Stimulated activated naive CD4-positive, alpha-beta T cell (primary cell): Measurements from ENCODE around the gene MSL3.

Experiments used
- DNase-seq, 6 experiments: peaks; one replicate each; lab custom pipeline; 2025; lab: John Stamatoyannopoulos, UW

Gene MSL3

DNA sequence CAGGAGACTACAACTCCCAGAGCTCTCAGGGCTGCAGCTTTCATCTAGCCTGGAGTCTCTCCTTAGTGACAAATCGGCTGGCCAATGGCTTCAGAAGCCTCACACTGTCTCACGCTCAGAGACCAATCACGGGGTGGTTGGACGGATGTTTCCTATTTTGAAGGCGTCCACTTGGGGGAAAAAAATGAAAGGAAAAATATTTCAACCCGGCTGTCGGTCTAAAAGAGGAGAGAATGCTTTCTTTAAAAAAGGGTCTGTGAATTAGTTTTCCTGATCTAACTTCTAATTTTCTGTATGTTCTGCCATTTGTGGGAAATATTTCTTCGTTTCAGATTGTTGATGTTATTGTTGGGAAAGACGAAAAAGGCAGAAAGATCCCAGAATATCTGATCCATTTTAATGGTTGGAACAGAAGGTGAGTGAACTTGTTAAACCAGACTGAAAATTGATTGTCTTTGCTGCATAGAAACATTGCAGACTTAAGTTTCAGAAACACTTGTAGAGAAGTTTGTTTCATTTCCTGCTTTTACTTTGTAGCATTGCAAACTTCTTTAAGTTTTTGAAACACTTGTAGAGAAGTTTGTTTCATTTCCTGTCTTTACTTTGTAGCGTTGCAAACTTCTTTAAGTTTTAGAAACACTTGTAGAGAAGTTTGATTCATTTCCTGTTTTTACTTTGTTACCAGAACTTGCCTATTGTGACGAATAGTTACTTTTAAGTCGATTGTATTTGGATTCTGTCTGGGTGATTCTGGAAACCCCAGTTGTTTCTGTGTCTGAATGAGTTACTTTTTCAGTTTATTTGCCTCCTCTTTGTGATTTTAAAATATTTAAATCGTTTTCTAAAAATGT lies 1.6 kb downstream of the MSL3 start:
- peak; percentile 44 to 81 (median 71) for DNase-seq

DNA sequence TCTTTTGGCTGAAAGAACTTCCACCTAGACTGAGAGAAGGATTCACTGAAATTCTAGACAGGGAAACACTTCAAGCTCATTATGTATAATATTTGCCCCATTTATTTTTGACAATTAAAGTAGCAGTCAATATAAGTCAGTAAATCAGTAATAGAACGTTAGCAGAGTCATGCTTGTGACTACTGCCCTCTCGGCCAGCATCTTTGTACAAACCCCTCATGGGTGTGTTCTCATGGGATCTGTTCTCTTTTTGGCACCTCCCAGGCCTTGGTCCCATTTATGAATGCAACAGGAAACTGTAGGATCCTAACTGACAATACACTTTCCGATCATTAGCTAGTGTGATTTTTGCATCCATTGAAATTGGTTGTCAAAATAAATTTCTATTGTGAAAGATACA lies 2.9 kb downstream of the MSL3 start:
- DNase-seq: peak in 1 of 6 experiments; percentile 17

DNA sequence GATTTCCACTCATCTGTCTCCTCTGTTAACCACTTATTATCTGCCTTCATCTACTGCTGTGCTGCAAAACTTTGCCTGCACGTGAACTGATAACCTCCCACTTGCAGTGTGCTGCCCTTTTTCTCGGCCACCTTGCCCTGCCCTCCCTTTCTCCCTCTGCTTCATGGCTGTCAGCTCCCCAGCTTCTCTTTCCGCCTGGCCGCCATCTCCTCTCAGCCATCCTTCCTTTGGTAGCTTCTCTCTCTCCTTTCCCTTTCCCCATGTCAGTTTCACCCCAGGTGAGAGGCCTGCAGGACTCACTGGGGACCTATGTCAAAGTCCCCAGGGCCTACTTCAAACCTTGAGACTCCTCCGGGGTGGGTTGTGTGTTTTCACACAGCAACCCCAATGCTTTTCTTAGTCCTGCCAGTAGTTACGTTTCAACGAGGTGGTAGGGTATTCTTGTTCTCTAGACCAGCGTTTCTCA lies 6.6 kb downstream of the MSL3 start:
- no peak for DNase-seq

DNA sequence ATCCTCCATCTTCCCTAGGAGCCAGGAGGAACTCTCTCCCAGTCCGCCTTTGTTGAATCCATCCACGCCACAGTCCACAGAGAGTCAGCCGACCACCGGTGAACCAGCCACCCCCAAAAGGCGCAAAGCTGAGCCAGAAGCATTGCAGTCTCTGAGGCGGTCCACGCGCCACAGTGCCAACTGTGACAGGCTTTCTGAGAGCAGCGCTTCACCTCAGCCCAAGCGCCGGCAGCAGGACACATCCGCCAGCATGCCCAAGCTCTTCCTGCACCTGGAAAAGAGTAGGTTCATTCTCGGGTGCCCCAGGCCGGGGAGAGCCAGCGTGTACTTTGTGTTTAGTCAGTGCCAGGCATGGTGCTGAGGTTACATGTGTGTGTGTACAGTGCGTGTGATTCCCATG lies 7.4 kb downstream of the MSL3 start:
- DNase-seq: peak in 1 of 6 experiments; percentile 25

DNA sequence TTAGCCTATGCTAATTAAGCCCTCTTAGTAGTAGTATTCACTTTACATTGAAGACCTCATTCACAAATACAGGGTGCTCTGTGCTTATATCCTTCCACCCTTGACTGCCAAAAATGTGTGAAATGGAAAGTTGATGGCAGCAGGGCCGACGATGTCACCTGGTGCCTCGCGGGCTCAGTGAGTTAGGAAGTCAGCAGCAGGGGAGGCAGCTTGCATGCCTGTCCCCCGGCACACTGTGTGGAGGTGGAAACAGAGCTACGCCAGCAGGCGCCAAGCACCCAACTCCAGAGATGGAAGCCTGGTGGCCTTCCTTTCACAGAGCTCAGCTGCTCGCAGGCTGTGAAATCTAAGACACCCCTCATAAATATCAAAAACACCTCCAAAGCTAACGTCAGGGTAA lies 8.4 kb downstream of the MSL3 start:
- peak; percentile 11 to 39 (median 30) for DNase-seq

DNA sequence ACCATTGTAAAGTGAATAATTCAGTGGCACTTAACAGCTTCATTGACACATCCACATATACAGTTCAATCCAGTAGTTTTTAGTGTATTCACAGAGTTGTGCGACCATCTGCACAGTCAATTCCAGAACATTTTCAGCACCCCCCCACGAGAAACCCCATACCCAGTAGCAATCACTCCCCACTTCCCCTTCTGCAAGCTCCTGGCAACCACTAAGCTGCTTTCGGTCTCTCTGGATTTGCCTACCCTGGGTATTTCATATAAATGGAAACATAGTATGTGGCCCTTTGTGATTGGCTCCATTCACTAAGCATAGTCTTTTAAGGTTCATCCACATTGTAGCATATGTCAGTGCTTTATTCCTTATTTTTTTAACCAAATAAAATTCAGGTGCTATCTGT lies 10.0 kb downstream of the MSL3 start:
- DNase-seq: no peak

DNA sequence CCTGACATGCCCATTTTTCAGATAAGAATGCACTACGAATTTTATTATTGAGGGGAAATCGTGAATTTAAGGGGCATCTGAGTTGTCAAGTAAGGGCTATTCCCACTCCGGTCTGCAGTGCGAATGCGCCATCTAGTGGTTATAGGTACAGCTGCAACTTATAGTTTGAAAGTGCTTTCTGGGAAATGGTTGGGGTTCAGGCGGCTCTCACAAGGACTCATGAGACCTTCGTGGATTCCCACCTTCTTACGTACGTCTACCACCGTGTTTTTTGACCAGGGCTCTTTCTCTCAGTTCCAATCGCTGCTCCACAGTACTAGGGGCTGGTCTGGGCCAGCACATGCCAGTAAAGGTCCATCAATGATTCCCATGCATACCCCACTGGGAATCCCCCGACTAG lies 12.3 kb downstream of the MSL3 start:
- DNase-seq: peak; percentile 21 to 77 (median 42)

DNA sequence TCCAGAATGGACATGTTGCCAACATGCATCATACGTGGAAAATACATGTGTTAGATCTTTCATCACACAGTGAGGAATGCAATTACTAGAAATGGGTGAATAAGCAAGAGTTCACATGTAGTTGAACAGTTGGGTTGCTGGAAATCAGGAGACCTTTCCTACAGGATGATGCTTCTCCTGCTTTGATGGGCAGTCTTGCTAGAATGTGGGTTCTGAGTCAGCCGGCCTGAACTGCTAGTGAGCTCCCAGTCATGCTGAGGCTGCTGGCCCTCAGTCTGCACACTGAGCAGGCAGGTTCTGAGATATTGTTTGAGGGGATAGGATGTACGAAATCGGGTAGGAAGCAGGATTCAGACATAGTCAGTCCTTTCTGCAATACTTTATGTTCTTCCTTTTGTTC lies 20.2 kb downstream of the MSL3 start:
- no peak for DNase-seq

DNA sequence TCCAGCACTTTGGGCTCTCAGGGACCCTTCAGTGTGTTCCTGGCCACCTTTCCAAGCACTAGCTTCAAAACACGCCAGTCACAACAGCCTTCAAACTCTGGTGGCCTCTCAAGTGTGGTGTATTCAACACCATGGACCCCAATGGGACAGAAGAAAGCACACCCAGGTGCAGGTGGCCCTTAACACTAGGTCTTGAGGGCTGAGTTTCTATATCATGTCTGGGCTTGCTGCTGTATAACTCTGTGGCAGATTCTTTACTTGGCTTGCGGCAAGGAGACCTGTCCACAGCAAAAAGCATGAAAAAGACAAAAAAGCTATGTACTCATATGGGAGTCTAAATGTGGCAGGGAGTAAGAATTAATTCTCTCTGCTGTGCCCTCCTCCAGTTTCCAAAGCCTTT lies 23.1 kb downstream of the MSL3 start:
- no peak for DNase-seq

DNA sequence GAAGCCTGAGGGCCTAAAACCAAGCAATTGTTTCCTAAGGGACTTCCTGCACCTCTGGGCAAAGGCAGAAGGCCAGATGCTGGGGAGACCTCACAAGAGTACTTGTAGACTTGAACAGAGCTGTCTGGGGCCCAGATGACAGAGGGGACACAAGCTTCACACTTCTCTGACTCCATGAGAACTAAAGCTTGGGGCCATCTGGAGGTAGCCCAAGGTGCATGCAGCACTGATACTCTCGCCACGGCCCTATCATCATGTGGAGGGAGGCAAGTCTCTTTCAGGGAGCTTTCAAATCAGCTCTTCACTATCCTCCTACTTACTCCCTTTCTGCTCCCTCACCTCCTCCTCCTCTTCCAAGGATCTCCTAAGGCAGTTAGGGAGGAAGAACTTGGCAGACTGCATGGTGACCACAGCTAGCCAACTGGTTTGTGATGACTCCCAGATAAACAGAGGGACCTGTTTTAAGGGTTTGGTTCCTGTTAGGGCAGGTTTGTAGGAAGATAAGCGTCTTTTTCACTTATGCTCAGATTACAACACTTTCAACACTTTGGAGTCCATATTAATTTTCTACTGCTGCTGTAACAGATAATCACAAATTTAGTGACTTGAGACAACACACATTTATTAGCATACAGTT lies 23.8 kb downstream of the MSL3 start:
- DNase-seq: no peak

DNA sequence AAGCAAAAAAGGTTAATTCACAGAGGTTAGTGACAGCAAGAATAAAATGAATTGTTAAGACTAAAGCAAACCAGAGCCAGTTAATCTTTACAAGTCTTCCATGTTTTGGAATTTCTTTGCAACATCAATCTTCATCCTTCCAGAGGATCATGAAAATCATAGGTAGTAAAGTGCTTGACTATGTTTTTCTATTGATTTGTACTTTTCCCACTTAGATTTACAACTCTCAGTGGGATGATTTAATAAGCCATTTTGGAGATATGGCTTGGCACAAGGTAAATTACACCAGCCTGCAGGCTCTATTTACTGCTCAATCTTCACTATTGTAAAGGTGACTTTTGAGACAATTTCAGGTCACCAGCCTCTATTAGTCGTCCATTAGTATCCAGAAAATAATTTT lies 26.5 kb downstream of the MSL3 start:
- DNase-seq: no peak

DNA sequence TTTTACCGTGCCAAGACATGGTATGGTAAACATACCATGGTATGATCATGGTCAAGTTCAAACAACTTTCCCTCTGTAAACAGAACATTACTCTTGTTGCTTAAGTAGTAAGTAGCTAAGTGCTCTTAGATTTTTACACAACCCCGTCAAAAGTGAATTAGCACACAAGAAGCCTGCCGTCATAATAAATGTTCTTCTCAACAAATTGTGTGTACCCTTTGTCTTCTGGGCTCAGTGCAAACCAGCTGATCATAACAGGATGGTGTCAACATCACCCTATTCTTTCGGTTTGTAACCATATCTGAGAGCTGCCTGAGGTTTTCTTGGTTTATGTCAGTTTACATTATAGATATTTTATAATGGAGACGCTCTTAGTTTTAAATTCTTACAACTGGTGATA lies 28.8 kb downstream of the MSL3 start:
- DNase-seq: peak in 2 of 6 experiments; percentile 11 to 19

DNA sequence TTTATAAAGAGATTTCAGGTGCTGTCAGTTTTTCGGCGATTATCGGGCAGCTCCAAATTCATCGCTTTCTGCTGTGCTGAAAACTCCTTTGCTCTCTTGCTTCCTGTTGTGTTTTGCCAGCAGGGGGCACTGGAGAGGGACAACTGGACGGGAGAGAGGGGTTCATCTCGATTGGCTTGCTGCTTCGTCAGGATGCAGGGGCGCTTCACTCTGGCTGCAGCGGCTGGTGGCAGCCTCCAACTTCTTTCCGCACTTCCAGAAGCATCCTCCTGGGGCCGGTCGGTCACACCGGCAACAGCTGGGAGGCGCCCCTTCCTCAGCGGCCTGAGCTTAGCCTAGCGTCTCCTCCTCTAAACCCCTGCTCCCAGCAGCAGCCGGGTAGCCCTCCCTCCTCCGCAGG lies 29.5 kb downstream of the MSL3 start:
- DNase-seq: peak; percentile 36 to 70 (median 56)

DNA sequence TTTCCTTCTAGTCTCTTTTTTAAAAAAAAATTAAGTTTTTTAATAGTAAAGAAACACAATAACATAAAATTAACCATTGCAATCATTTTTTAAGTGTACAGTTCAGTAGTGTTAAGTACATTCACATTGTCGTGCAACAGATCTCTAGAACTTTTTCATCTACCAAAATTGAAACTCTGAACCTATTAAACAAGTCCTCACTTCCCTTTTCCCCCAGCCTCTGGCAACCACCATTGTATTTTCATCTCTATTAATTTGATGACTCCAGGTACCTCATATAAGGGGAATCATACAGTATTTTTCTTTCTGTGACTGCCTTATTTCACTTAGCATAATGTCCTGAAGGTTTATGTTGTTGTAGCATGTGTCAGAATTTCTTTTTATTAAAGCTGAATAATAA lies 31.8 kb downstream of the MSL3 start:
- no peak for DNase-seq

DNA sequence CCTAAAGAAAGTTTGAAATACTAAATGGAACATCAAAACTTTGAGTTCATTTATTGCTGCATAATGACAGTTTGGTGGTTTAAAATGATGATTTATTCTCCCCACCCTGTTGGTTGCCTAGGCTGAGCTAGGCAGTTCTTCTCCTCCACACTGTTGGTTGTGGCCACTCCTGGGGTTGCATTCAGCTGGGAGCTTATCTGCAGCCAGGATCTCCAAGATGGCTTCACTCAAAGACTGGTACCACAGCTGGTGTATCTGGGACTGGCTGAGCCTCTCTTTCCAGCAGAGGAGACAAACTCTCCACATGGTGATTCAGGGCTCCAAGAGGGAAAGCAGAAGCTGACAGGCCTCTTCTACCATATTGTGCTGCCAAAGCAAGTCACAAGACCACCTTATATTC lies 33.1 kb downstream of the MSL3 start:
- no peak for DNase-seq

DNA sequence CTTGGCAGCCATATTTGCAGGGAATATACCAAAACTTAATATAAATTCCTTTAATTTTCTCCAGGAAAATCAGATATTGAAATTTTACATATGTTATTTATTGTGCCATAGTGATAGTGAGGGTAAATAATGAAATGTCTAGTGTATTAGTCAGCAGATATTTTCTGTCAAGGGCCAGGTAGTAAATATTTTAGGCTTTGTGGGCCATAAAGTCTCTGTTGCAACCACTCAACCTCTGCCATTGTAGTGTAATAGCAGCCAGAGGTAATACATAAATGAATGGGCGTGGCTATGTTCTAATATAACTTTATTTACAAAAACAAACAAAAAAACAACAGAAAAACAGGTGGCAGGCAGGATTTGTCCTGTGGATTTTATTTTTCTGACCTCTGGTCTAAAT lies 33.5 kb downstream of the MSL3 start:
- DNase-seq: no peak

DNA sequence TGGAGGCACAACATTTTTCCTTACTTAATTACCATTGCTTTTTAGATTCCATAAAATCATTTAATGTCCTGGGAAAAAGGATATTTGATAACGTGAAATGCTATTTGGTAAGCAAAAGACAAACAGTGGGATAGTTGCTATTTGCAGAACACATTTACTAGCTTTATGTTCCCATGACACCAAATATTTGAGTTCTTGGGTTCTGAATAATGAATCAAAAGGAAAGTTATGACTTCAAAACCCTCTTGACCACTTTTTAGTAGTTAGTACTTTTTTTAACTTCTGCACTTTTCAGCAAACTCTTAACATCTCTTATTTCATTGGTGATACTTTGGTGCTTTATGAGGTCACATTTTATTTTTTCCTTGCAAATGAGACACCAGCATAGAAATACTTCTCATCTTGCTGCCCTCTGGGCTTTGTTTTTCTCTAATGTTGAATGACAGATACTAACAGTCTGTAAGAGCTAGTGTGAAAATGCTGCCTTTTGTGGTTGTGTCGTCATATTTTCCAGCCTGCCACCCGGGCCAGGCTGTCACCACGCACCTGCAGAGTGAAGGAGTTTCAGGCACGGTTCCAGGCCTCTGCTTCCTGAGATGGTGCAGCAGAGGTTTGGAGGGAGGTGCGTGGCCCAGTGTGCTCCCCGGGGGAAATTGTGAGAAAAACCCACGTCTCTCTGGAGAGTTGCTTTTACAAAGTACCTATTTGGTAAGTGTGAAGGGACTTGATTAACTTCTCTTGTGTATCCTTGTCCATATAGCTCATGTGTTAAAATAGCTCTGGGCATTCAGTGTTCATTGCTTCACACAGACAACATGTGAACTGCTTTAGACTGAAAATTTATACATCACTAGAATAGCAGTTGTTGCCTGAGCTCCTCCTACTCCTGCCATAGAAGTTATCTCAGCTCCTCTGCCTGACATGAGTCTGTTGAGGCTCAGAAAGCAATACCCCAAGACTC lies 34.7 kb downstream of the MSL3 start:
- DNase-seq: peak; percentile 12 to 54 (median 40)

DNA sequence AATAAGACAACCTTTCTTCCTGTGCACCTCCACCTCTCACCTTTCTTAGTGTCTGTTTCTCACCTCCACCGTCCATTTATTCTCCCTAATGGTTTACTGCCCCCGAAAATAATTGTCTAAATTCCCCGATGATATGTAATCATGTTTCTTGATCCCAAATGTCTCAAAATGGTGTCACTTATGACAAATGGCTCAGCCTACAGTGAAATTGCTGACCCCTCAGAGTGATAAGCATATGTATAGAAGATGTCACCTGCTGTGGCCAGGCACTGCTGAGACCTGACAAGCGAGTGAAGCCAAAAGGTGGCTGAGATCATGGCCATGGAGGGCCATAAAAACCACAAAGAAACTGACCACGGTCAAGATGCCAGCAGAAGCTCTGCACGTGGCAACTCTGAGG lies 35.7 kb downstream of the MSL3 start:
- DNase-seq: no peak

DNA sequence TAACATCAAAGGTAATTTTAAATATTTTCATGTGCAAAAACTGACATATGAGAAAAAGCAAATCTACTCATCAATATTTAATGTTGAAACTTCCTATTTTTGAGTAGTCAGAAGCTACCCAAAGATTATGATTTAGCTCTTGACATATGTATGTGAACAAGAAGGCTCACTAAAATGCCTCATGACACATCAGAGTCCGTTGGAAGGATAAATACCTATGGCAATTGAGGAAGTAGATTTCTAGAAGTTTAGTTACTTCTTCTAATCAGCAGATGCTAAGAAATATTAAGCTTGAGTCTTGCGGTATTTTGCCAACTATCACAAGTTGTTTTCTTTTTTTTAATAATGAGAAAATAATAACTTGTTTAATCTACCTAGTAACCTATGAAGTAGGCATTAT lies 55.3 kb downstream of the MSL3 start:
- DNase-seq: no peak
